H1 (cell line): ENCODE data around the gene SPRR2B. TPM values are rescaled to one million over a fixed set of nuclear protein-coding genes. Genes with fewer than 3 reads are reported as not detected.
"Not testable (repeated sequence)": the region's sequence is repeated elsewhere in the genome, so short reads cannot be mapped to it uniquely, and the experiment has no call there.

Experiments
- CTCF ChIA-PET: fragments of 300-600 bp; sonication (Branson Sonifier 250); formaldehyde crosslinking; loops from one replicate; lab custom pipeline; 2021; ENCODE audit not compliant: partially characterized antibody; lab: Charles Lee
- POLR2A ChIA-PET: fragments of 300-600 bp; sonication (Branson Sonifier 250); formaldehyde crosslinking; loops from one replicate; lab custom pipeline; 2021; ENCODE audit warnings: inconsistent platforms; ENCODE audit not compliant: partially characterized antibody; lab: Charles Lee
- DNase-seq, 2 experiments: peaks; one replicate each; pipeline versions ENCODE4 v3.0.0 to v3.0.0-alpha.2; 2010 to 2022; ENCODE audit warnings: low spot score in 2 of 2, low read depth in 1 of 2, mixed read lengths in 1 of 2
- FAIRE-seq: peaks from 2 replicates; lab custom pipeline; 2011; peaks lifted over from hg19 to GRCh38; lab: Jason Lieb, UNC
- H2AFZ ChIP-seq: 2 replicates; pipeline ENCODE4 v1.8.1; 2012; ENCODE audit warnings: low read length, inconsistent platforms
- H2AK5ac ChIP-seq: 2 replicates; pipeline ENCODE4 v1.6.1; 2013; ENCODE audit warnings: low read depth, low read length
- H2BK120ac ChIP-seq: replicated peaks from 2 replicates; pipeline ENCODE3; 2013; ENCODE audit warnings: low read depth, low read length, inconsistent platforms
- H2BK12ac ChIP-seq: 2 replicates; pipeline ENCODE4 v1.6.1; 2013; ENCODE audit warnings: low read depth, low read length
- H2BK15ac ChIP-seq: 2 replicates; pipeline ENCODE4 v1.6.1; 2013; ENCODE audit warnings: low read length
- H2BK20ac ChIP-seq: 2 replicates; pipeline ENCODE4 v1.6.1; 2013; ENCODE audit warnings: low read length
- H2BK5ac ChIP-seq: 2 replicates; pipeline ENCODE4 v1.6.1; 2013; ENCODE audit warnings: low read depth, low read length
- H3K14ac ChIP-seq: 2 replicates; pipeline ENCODE4 v1.6.1; 2013; ENCODE audit warnings: inconsistent platforms; ENCODE audit not compliant: insufficient read length
- H3K18ac ChIP-seq: 2 replicates; pipeline ENCODE4 v1.6.1; 2013; ENCODE audit warnings: low read length; ENCODE audit errors: extremely low read depth
- H3K23ac ChIP-seq: 2 replicates; pipeline ENCODE4 v1.6.1; 2013; ENCODE audit warnings: inconsistent platforms; ENCODE audit not compliant: insufficient read length
- H3K23me2 ChIP-seq: 2 replicates; pipeline ENCODE4 v1.6.1; 2013; ENCODE audit warnings: low read depth, low read length
- H3K27ac ChIP-seq: 2 replicates; pipeline ENCODE4 v1.6.1; 2011; ENCODE audit warnings: low read depth, low read length, inconsistent platforms
- H3K27me3 ChIP-seq, 4 experiments: replicated peaks in 1 of 4; 1 replicate in 1 of 4; 2 replicates in 3 of 4; pipeline versions ENCODE4 v1.6.1 to v1.8.1; 2011 to 2013; ENCODE audit warnings: low read length in 3 of 4, mild to moderate bottlenecking in 3 of 4, inconsistent platforms in 2 of 4, mixed read lengths in 2 of 4, moderate library complexity in 1 of 4; ENCODE audit not compliant: control insufficient read depth in 3 of 4, insufficient read depth in 3 of 4; ENCODE audit errors: extremely low read depth in 1 of 4
- H3K36me3 ChIP-seq, 4 experiments: 2 replicates each; pipeline versions ENCODE4 v1.6.1 to v1.8.1; 2011 to 2013; ENCODE audit warnings: mild to moderate bottlenecking in 4 of 4, low read length in 3 of 4, moderate library complexity in 2 of 4, control low read depth in 1 of 4, inconsistent platforms in 1 of 4; ENCODE audit not compliant: insufficient read depth in 4 of 4, control insufficient read depth in 2 of 4
- H3K4ac ChIP-seq: replicated peaks from 2 replicates; pipeline ENCODE3; 2013; ENCODE audit warnings: low read length, low read depth, mixed read lengths, inconsistent platforms; ENCODE audit not compliant: insufficient read length
- H3K4me1 ChIP-seq, 4 experiments: replicated peaks in 1 of 4; 1 replicate in 1 of 4; 2 replicates in 3 of 4; pipeline versions ENCODE4 v1.6.1 to v1.8.1; 2011 to 2013; ENCODE audit warnings: low read length in 3 of 4, inconsistent platforms in 2 of 4, mixed read lengths in 1 of 4; ENCODE audit not compliant: insufficient read depth in 4 of 4, control insufficient read depth in 3 of 4
- H3K4me2 ChIP-seq, 2 experiments: 2 replicates each; pipeline versions ENCODE4 v1.6.1 to v1.8.1; 2011 to 2013; ENCODE audit warnings: low read depth in 2 of 2, low read length in 2 of 2, control low read depth in 1 of 2, inconsistent platforms in 1 of 2, mild to moderate bottlenecking in 1 of 2; ENCODE audit not compliant: insufficient read depth in 1 of 2
- H3K4me3 ChIP-seq, 4 experiments: fragments of 200-600, 300-600 bp in 1 of 4; sonication (generic), shearing (Covaris generic), sonication (Bioruptor Twin) in 1 of 4; 2 replicates each; pipeline versions ENCODE4 v1.5.1 to v1.8.1; 2011 to 2016; ENCODE audit warnings: low read length in 4 of 4, low read depth in 3 of 4, control low read depth in 2 of 4, inconsistent platforms in 2 of 4, mild to moderate bottlenecking in 2 of 4, mixed read lengths in 1 of 4, moderate library complexity in 1 of 4; ENCODE audit not compliant: insufficient read depth in 2 of 4; ENCODE audit errors: extremely low read depth in 1 of 4
- H3K56ac ChIP-seq: replicated peaks from 2 replicates; pipeline ENCODE3; 2013; ENCODE audit warnings: low read depth, mild to moderate bottlenecking, mixed read lengths, low read length, inconsistent platforms; ENCODE audit not compliant: insufficient read length
- H3K79me1 ChIP-seq: 2 replicates; pipeline ENCODE4 v1.6.1; 2013; ENCODE audit warnings: low read depth, low read length, control low read depth
- H3K79me2 ChIP-seq, 2 experiments: 2 replicates each; pipeline versions ENCODE4 v1.6.1 to v1.8.1; 2012 to 2013; ENCODE audit warnings: low read length in 2 of 2, mild to moderate bottlenecking in 2 of 2, inconsistent platforms in 1 of 2; ENCODE audit not compliant: insufficient read depth in 2 of 2, control insufficient read depth in 1 of 2
- H3K9ac ChIP-seq, 4 experiments: replicated peaks in 1 of 4; 1 replicate in 1 of 4; 2 replicates in 3 of 4; pipeline versions ENCODE4 v1.6.1 to v1.8.1; 2011 to 2013; ENCODE audit warnings: low read depth in 3 of 4, low read length in 3 of 4, control low read depth in 2 of 4, mild to moderate bottlenecking in 2 of 4, moderate library complexity in 2 of 4, inconsistent platforms in 1 of 4; ENCODE audit errors: extremely low read depth in 1 of 4
- H3K9me3 ChIP-seq, 2 experiments: 2 replicates each; pipeline versions ENCODE4 v1.6.1 to v1.8.1; 2012 to 2013; ENCODE audit warnings: mild to moderate bottlenecking in 2 of 2, moderate library complexity in 2 of 2, control low read depth in 1 of 2, inconsistent platforms in 1 of 2, low read depth in 1 of 2, low read length in 1 of 2, mixed read lengths in 1 of 2; ENCODE audit not compliant: insufficient read depth in 2 of 2
- H4K20me1 ChIP-seq, 2 experiments: replicated peaks in 1 of 2; 2 replicates each; pipeline versions ENCODE3 to v1.8.1; 2011 to 2013; ENCODE audit warnings: inconsistent platforms in 2 of 2, low read length in 2 of 2, mild to moderate bottlenecking in 1 of 2; ENCODE audit not compliant: insufficient read depth in 2 of 2, control insufficient read depth in 1 of 2
- H4K5ac ChIP-seq: 2 replicates; pipeline ENCODE4 v1.6.1; 2013; ENCODE audit warnings: low read length, low read depth, mixed read lengths, inconsistent platforms; ENCODE audit not compliant: insufficient read length
- H4K8ac ChIP-seq: 2 replicates; pipeline ENCODE4 v1.8.0; 2013; ENCODE audit warnings: mild to moderate bottlenecking, moderate library complexity, low read length, inconsistent platforms; ENCODE audit not compliant: insufficient read depth; ENCODE audit errors: extremely low read depth
- H4K91ac ChIP-seq: replicated peaks from 2 replicates; pipeline ENCODE3; 2013; ENCODE audit warnings: low read length, mixed read lengths, inconsistent platforms; ENCODE audit not compliant: insufficient read length
- WGBS, 2 experiments: shearing (Covaris generic) in 1 of 2; methylation state at CpG; one replicate each; pipeline versions ENCODE4 v1.1.6 to v1.1.7; 2013 to 2015; ENCODE audit warnings: low lambda C conversion rate in 2 of 2, mixed read lengths in 2 of 2, inconsistent platforms in 1 of 2, low coverage in 1 of 2, missing lambda C conversion rate in 1 of 2; ENCODE audit not compliant: insufficient replicate concordance in 2 of 2, insufficient coverage in 1 of 2, insufficient read length in 1 of 2; ENCODE audit errors: extremely low coverage in 1 of 2, missing lambda C conversion rate in 1 of 2; 5-methylcytosine and 5-hydroxymethylcytosine counted together
- polyA plus RNA-seq, 7 experiments: library from polyadenylated mRNA; depleted of rRNA in 3 of 7; stranded (reverse) in 5 of 7; unstranded in 2 of 7; fragments of >200 nt in 5 of 7; fragments of 200-250 nt in 2 of 7; gene quantifications; 1 replicate in 5 of 7; 2 replicates in 1 of 7; 4 replicates in 1 of 7; pipeline versions ENCODE4 v1.2.1 to v1.2.3, GENCODE V29; 2011 to 2013; ENCODE audit warnings: missing spikeins in 2 of 7, mixed read lengths in 2 of 7
- total RNA-seq: library from RNA; stranded (reverse); fragmentation: NEBNext Ultra II Directional; extraction: Animal tissue kit (Norgen Biotek cat#: 25700); gene quantifications from 2 replicates; pipeline ENCODE4 v1.2.1, GENCODE V29; 2021

Gene SPRR2B
- total and polyA plus RNA-seq, 2 of the 8 experiments (the other 6 are each of a cell fraction or from before 2014, with no cell fraction given) = not detected

GRCh38 chr1:153112454-153112853 is 41.0 kb upstream of the SPRR2B start:
- 84% methylated on average over 5 of the region's 5 CpGs; no CpG with 5 or more reads in 1 of the 2 experiments for WGBS, 2 experiments
- POLR2A ChIA-PET, H3K4ac ChIP-seq, H3K9me3 ChIP-seq, H4K91ac ChIP-seq, H3K79me1 ChIP-seq, H2BK120ac ChIP-seq, H3K4me3 ChIP-seq, H3K18ac ChIP-seq, H2BK12ac ChIP-seq, H4K5ac ChIP-seq, H3K56ac ChIP-seq, H4K20me1 ChIP-seq, H2BK5ac ChIP-seq, H4K8ac ChIP-seq, DNase-seq, H3K4me1 ChIP-seq, H3K27ac ChIP-seq, H3K23ac ChIP-seq, H3K14ac ChIP-seq, FAIRE-seq, H2BK20ac ChIP-seq, H3K36me3 ChIP-seq, H3K23me2 ChIP-seq, H2AFZ ChIP-seq, H3K79me2 ChIP-seq, H2AK5ac ChIP-seq, H3K9ac ChIP-seq, H2BK15ac ChIP-seq, H3K4me2 ChIP-seq, H3K27me3 ChIP-seq: not testable (repeated sequence)
- CTCF ChIA-PET = interaction anchor here (1.1 to 1.5 kb wide), 4 partner anchors 46 to 242 kb away, joined by 3 to 4 read pairs (median 3); no protein-coding TSS in a partner anchor
